SU-DHL-6 (cell line): ENCODE results near the gene CEP104.

Source experiments
- H2AFZ ChIP-seq: fragments of 200-600 bp; sonication (generic); 2 replicates; pipeline ENCODE4 v1.6.1; 2014; ENCODE audit warnings: low read depth, mild to moderate bottlenecking, moderate library complexity, mixed read lengths, antibody characterized with exemption, low read length; ENCODE audit not compliant: severe bottlenecking
- H3F3A ChIP-seq: fragments of 200-600 bp; shearing (Covaris generic); 2 replicates; pipeline ENCODE4 v1.6.0; 2016; ENCODE audit warnings: antibody characterized with exemption, mild to moderate bottlenecking; ENCODE audit not compliant: insufficient read depth
- H3K27ac ChIP-seq: fragments of 200-600 bp; sonication (generic); 2 replicates; pipeline ENCODE4 v1.5.1; 2016; ENCODE audit warnings: low read depth, mild to moderate bottlenecking, low read length, moderate library complexity, mixed read lengths
- H3K27me3 ChIP-seq: fragments of 200-600 bp; sonication (generic), shearing (Covaris generic); 2 replicates; pipeline ENCODE4 v1.6.0; 2014; ENCODE audit warnings: mild to moderate bottlenecking, low read length
- H3K36me3 ChIP-seq: fragments of 200-600 bp; sonication (generic); 2 replicates; pipeline ENCODE4 v1.6.1; 2014; ENCODE audit warnings: mild to moderate bottlenecking, low read length, mixed read lengths
- H3K4me2 ChIP-seq: fragments of 300-600, 200-600 bp; shearing (Covaris generic), sonication (generic); 2 replicates; pipeline ENCODE4 v1.6.0; 2014; ENCODE audit warnings: low read length, low read depth, mild to moderate bottlenecking; ENCODE audit not compliant: poor library complexity, severe bottlenecking
- H3K4me3 ChIP-seq: fragments of 200-600 bp; sonication (generic); 2 replicates; pipeline ENCODE4 v1.5.1; 2014; ENCODE audit warnings: antibody characterized with exemption, low read length, mild to moderate bottlenecking, mixed read lengths; ENCODE audit not compliant: insufficient read depth, poor library complexity, severe bottlenecking
- H3K79me2 ChIP-seq: fragments of 200-600 bp; sonication (generic); 2 replicates; pipeline ENCODE4 v1.6.1; 2014; ENCODE audit warnings: mild to moderate bottlenecking, low read length, moderate library complexity; ENCODE audit not compliant: insufficient read depth
- H3K9ac ChIP-seq: fragments of 200-600 bp; sonication (generic); 2 replicates; pipeline ENCODE4 v1.7.0; 2014; ENCODE audit warnings: mild to moderate bottlenecking, low read length
- H3K9me2 ChIP-seq: fragments of 200-600 bp; sonication (generic); replicated peaks from 2 replicates; pipeline ENCODE4 v1.6.1; 2014; ENCODE audit warnings: low read length; ENCODE audit not compliant: insufficient read depth
- H3K9me3 ChIP-seq: fragments of 200-600 bp; sonication (generic); 2 replicates; pipeline ENCODE4 v1.6.1; 2014; ENCODE audit warnings: low read length, mixed read lengths; ENCODE audit not compliant: insufficient read depth
- H4K20me1 ChIP-seq: fragments of 200-600 bp; sonication (generic); 2 replicates; pipeline ENCODE4 v1.6.1; 2014; ENCODE audit warnings: low read depth, mild to moderate bottlenecking, antibody characterized with exemption, low read length, moderate library complexity, mixed read lengths
- CTCF ChIP-seq: fragments of 200-600 bp; sonication (generic); IDR thresholded peaks from one replicate; pipeline ENCODE4 v1.5.1; 2017; ENCODE audit warnings: antibody characterized with exemption, mild to moderate bottlenecking, low read length, moderate library complexity; ENCODE audit not compliant: insufficient read depth, poor library complexity, severe bottlenecking
- EZH2phosphoT487 ChIP-seq: fragments of 200-600 bp; sonication (generic), shearing (Covaris generic); conservative IDR thresholded peaks from 2 replicates; pipeline ENCODE4 v1.6.1; 2018; ENCODE audit warnings: mild to moderate bottlenecking, antibody characterized with exemption, low read length, moderate library complexity, mixed read lengths

Gene CEP104

GRCh38 chr1:3837685-3838084, 19.3 kb downstream of the CEP104 start:
- no peak overlapping the region for H3K4me3 ChIP-seq
- H3K27ac ChIP-seq = no peak overlapping the region
- H3K9me3 ChIP-seq = no peaks in the 10 kb centered on the region
- TF ChIP-seq CTCF = no peak
- no peak for TF ChIP-seq EZH2phosphoT487
- H3K36me3 ChIP-seq = 0 out of 2 replicates have a peak, but pooled peaks cover 3% of the 10 kb centered on the region
- H3K27me3 ChIP-seq = no peaks in the 10 kb centered on the region
- no peaks in the 10 kb centered on the region for H4K20me1 ChIP-seq
- no peak overlapping the region for H3K9ac ChIP-seq
- no peaks in the 10 kb centered on the region for H3K79me2 ChIP-seq
- no peak overlapping the region for H2AFZ ChIP-seq
- no peaks in the 10 kb centered on the region for H3K9me2 ChIP-seq
- no peaks in the 10 kb centered on the region for H3F3A ChIP-seq
- H3K4me2 ChIP-seq = no peak overlapping the region

DNA sequence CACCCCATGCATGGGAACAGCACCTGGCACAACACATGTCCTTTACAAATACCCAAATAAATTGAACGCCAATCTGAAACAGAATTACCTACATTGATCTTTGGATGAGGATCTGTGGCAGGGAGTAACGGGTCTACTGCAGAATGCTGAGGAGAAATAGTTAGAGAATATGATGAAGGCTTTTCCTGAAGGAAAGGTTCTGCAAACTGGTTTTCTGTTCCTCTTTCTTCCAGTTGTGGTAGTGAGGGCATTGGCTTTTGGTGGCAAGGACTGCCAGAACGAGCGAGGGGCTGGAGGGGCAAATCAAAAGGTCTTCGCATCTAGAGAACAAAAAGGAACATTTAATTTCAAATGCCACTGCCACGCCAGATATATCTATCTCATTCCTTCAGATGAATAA, 19.8 kb downstream of the CEP104 start:
- Histone ChIP-seq H3K9ac (no peak overlapping the region), H3F3A (no peaks in the 10 kb centered on the region), H2AFZ (no peak overlapping the region), H3K27ac (no peak overlapping the region), H3K4me3 (no peak overlapping the region), H3K27me3 (no peaks in the 10 kb centered on the region), H3K4me2 (no peak overlapping the region), H3K9me2 (no peaks in the 10 kb centered on the region), H3K9me3 (no peaks in the 10 kb centered on the region), H4K20me1 (no peaks in the 10 kb centered on the region), H3K36me3 (0 out of 2 replicates have a peak, but pooled peaks cover 3% of the 10 kb centered on the region), H3K79me2 (no peaks in the 10 kb centered on the region)
- TF ChIP-seq CTCF = no peak
- no peak for TF ChIP-seq EZH2phosphoT487

DNA sequence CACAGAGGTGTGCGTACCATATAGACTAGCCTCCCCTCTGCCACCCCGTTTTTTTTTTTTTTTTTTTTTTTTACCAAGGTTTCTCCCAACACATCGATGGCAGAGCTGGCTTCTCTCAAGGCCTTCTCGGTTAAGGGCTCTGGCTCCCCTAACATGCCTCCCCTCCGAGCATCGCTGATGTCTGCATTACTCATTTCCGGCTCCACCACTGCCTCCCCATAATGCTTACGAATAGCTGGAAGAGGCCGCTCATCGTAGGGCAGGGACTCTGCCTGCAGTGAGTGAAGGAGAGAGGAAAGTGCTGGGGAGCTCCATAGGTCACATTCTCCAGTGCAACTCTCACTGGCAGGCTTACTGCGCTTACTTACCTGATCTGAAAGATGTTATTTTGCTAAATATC, 20.6 kb downstream of the CEP104 start:
- Histone ChIP-seq H3K79me2 (no peaks in the 10 kb centered on the region), H3K4me2 (no peak overlapping the region), H3K9me3 (no peaks in the 10 kb centered on the region), H4K20me1 (no peaks in the 10 kb centered on the region), H2AFZ (no peak overlapping the region), H3K36me3 (0 out of 2 replicates have a peak, but pooled peaks cover 3% of the 10 kb centered on the region), H3K9me2 (no peaks in the 10 kb centered on the region), H3K27ac (no peak overlapping the region), H3F3A (no peaks in the 10 kb centered on the region), H3K9ac (no peak overlapping the region), H3K27me3 (no peaks in the 10 kb centered on the region), H3K4me3 (no peak overlapping the region)
- TF ChIP-seq EZH2phosphoT487 (no peak), CTCF (no peak)
